ENCODE results near the gene NOC2L.
"Not testable (repeated sequence)": the region's sequence is repeated elsewhere in the genome, so short reads cannot be mapped to it uniquely, and the experiment has no call there.

The NOC2L gene

DNA sequence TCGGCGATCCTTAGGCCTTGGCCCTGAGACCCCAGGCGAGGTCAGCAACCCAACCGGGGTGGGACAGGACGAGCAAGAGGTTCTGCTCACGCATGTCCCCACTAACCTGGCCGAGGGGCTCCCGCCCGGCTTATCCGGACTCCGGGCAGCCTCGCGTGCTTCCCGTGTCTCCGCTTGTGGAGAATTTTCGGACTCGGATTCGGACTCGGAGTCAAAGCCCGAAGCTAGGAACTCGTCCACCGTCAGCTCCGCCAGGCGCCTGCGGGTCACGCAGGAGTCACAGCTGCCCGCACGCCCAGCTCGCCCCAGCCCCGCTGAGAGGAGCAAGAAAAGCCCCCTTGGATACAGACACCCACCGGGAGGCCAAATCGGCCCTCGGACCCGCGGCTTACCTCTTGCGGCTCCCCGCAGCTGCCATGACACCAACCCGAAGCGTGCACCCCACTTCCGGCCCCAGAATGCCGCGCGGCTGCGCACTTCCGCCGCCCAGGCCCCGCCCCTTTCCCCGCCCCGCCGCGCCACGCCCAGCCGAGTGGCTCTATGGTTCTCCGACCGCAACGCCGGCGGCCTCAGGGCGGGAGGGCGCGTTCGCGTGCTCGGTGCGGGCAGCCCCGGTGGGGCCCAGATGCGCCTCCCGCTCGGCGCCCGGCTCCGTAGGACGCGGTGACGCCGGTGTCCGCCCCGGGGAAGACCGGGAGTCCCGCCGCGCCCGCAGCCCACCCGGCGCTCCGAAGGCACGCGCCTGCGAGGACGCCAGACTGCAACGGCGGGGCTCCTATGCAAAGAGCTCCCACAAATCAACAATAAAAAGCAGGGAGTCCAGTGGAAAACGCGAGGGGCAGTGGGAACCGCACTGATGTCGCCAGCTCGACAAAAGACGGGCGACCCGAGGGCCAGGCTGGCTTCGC is at the start of gene NOC2L:
Gene NOC2L (minus strand): TSS at position 434 of the 908 bp plus-strand sequence. CDS start 16 bp downstream, at position 418.
- peak; percentile 90 for DNase-seq

DNA sequence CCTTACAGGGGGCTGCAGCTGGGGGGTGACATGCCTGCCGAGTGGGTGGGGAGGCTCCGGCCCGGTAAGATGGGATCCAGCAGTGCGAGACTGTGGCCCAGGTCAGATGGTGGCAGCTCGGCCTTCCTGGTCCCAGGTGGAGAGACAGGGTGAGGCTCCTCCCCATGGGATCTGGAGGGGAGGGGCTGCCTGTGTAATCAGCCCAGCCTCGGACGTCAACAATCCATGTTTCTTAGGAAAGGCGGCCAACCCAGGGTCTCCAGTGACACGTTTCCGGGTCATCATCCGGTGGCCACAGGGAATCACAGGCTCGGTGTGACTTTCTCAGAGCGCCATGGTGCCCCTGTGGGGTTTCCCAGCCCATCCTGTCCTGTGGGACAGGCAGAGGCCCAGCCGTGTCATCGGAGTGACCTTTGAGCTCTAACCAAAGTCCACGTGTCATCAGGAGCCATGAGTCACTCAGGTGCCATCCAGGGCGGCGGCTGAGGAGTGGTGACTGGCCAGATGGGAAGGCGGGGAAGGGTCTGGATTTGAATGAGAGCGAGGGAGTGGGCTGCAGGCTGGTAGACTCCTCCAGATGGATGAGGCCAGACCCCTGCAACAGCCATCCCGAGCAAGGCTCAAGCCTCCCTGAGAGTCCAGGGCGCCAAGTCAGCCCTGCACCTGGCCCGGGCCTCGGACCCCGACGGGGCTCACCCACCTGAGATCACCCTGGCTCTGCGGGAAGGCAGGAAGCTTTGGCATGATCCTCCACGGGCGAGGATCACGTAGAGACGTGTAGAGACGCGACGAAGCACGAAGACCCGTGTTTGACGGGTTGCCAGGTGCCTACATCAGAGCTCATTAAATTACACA is 47.5 kb upstream of the NOC2L start:
- DNase-seq = no peak

DNA sequence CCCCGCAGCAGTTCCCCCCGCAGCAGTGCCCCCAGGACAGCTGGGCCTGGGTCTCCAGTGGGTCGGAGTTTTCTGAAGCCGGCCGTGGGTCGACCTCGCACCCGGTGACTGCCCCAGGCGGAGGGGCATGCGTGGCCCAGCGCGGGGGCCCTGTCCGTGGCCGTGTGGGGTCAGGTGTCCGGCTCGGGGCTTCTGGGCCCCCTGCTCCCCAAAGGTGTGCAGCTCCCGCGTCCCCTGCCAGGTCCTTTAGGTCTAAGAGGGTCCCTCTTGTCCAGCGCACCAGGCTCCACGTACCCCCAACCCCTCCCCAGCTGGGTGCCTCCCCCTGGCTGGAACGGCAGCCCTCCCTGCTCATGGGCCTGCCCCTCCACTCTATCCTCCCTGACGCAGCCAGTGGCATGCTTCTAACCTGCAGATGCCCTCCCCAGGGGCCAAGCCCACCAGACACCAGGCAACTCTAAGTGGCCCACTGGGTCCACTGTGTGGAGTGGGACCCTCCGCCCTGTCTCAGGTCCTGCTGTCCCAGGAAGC is 46.8 kb upstream of the NOC2L start:
- DNase-seq = no peak

DNA sequence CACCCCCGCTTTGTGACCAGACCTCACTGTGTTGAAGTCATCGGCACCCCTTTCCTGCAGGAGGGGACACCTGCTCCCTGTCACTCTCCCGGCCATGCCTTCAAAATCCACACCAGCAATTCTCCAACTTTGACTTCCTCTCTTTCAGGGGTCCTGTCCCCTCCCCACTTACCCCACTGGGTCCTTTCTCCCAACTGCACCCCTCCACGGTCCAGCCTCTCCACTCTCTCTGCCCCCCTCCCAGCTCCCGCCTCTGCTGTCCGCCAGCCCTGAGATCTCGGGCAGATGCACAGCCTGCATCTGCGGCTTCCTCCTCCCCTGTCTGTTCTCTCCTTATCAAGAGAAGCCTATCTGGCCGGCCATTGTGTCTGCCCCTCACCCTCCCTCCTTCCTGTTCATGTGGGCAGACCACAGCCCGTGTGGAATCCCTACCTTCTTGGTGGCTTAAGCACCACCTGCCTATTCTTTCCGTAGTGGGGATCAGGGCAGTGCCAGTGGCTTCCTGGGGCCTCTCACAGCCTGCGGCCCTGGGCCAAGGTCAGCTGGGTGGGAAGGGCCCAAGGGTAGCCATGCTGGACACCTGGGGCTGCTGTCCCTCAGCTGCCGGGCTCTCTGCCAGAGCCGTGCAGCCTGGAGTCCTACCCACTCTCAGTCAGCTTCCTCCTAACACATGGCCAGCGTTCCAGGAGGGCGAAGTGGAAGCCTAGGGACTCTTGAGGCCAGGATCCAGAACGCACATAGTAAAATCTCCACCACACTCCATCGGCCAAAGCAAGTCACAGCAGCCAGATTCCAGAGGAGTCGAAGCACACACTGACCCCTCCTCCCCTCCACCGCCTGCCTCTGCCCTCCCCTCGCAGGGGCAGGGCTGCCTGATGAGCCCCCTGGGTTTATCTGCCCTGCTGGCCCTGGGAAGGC is 46.0 kb upstream of the NOC2L start:
- DNase-seq = no peak

DNA sequence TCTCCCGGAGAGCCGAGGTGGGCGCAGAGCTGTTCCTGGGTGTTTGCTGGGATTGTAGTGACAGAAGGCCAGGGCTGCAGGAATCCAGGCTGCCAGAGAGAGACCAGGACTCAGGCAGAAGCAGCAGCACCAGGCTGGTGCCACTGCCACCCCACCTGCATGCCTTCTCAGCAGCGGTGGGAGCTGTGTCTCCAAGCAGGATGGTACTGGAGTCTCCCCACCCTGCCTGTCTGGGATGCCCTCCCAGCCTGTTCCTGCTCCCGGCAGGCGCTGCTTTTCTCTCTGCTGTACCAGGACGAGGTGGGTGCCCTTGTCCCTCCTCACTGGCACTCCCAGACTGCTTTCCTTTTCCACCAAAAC is 45.3 kb upstream of the NOC2L start:
- no peak for DNase-seq

DNA sequence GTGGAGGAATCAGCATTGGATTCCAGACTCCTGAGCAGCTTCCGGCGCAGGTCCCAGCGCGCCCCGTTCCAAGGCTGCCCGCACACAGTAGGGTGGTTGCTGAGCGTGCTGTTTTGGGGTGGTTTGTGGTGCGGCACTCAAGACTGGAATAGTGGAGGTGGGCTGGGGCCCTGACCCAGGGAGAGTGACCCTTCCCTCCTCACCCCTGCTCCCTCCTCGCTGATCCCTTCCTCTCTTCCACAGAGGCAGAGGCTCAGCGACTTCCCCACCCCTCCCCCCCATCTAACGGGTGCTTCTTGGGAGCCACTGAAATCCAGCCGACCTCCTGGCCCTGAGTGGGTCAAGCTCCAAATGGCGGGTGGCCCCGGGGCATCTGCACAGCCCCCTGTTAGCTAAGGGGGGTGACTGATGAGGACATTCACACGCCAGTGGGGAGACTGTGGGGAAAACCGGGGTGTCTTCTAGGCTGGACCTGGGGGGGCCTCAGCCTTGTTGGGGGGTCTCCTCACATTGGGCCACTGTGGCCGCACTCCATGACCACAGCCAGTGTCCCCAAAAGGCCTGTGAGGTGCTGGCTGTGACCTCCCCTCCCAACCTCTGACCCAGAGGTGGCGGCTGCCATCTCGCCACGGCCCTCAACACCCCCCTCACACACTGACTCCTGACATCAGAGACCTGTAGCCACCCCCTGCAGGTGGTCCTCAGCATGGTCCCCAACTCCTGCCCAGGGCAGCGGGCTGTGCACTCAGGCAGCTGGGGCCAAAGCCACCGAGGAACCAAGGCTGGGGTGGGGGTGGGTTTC is 44.8 kb upstream of the NOC2L start:
- DNase-seq = no peak

DNA sequence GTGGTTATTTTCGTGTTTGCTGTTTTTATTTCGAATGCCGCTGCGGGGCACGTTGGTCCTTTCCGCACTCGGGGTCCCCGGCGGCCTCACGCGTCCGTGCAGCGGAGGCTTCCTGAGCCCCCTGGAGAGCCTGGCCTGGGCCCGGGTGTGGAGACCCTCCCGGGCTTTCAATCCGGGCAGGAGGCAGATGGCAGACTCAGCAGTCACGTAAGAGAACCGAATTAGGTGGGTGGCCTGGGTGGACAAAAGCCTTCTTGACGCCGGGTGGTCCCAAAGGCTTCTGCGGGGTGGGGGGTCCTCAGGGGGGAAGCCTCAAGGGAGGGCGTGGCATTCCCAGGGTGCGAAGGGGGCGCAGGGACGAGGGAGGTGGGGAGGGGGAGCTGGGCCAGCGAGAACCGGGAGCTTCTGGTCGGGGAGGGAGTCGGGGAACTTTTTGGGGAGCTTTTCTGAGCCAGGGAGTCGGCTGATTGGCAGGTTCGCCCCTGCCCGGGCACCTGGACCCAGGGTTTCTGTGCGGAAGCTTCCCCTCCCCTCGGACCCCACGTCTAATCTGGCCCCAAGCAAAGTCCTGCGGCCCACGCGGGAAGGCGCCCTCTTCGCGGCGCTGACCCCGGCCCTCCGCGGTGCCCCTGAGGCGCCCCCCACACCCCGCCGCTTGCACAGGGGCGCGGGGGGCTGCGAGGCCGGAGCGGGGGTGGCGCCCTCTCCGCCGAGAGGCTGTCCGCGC is 42.2 kb upstream of the NOC2L start:
- DNase-seq = no peak

DNA sequence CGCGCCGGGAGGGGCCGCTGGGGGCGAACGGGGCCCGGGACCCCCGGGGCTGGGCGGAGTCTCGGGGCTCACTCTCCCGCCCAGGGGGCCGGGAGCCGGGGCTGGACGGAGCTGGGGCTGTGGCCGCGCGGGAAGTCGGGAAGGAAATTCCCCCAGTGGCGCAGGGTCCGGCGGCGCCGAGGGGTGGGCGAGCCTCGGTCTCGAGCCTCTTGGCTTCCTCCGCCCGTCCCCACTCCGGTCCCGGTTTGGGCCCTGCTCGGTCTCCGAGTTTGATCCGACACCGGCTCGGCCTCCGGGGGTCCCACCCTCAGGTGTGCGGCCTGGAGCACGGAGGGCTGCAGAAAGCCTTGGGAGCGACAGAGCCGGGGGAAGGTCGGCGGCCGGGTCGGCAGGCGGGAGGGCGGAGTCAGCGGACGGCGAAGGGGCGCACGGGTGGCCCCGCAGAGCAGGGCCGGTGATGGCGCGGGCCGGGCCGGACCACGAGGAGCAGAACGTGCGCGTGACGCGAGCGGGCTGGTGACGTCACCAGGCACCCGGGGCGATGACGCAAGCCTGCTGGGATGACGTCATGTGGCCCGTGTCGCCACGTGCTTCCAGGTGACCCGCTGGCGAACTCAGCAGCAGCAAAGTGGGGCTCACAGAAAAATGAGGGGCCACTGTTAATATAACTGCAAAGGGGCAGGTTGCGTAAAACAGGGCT is 41.5 kb upstream of the NOC2L start:
- DNase-seq = no peak

DNA sequence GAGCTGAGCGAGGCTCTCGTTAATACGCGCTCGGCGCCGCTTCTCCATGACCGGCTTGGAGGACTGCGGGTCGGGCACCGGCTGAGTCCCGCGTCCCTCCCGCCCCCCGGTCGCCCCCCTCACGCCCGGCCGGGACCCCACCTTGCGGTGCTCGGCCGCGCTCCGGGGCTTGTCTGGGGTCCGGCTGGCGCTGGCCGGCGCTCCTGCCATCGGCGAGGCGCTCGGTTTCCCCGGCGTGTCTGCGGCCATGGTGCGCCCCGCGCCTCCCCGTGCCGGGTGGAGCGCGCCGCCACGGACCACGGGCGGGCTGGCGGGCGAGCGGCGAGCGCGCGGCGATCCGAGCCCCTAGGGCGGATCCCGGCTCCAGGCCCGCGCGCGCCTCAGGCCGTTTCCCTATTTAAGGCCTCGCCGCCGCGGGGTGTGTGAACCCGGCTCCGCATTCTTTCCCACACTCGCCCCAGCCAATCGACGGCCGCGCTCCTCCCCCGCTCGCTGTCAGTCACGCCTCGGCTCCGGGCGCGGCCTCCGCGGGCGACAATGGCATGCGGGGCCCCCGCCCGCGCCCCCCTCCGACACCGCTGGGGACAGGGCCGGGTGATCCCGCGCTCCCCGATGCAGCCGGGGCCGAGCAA is 40.8 kb upstream of the NOC2L start, which contains the start of gene HES4:
Gene HES4 (minus strand): TSS at position 373 of the 632 bp plus-strand sequence. CDS start 124 bp downstream, at position 249.
- DNase-seq = peak; percentile 48

DNA sequence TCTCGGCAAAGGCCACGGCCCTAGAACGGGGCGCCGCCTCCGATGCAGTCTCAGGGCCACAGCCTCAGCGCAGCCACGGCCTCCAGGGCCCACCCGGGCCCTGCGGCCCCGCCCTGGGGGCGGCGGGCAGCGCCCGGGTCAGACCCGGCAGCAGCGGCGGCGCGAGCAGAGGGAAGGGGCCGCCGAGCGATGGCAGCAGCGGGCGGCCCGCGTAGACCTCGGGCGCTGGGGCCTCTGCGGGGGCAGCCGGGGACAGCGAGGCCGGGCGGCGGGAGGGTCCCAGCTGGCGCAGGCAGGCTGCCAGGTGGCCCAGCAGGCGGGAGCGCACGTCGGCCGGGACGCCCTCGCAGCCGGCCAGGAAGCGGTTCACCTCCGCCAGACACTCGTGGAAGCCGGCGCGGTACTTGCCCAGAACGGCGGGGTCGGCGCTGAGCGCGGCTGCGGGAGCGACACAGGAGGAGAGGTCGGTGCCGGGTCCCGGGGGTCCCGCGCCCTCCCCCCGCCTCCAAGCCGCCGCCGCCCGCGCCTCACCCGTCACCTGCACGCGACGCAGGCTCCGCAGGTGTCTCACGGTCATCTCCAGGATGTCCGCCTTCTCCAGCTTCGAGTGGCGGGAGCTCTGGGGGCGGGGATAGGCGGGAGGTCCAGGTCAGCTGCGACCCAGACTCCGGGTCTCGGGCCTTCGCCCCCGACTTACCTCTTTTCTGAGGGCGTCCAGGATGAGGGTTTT is 40.1 kb upstream of the NOC2L start:
- DNase-seq = no peak

DNA sequence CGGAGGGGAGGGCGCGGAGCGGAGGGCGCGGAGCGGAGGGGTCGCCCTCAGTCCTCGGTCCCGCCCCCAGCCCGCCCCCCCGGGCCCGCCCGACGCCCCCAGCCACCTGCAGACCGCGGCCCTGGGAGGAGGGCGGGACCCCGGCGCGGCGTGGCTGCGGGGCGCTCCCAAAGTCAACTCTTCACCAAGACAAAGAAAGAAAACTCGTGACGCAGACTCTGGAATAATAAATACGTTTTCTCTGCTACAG is 39.6 kb upstream of the NOC2L start:
- no peak for DNase-seq

DNA sequence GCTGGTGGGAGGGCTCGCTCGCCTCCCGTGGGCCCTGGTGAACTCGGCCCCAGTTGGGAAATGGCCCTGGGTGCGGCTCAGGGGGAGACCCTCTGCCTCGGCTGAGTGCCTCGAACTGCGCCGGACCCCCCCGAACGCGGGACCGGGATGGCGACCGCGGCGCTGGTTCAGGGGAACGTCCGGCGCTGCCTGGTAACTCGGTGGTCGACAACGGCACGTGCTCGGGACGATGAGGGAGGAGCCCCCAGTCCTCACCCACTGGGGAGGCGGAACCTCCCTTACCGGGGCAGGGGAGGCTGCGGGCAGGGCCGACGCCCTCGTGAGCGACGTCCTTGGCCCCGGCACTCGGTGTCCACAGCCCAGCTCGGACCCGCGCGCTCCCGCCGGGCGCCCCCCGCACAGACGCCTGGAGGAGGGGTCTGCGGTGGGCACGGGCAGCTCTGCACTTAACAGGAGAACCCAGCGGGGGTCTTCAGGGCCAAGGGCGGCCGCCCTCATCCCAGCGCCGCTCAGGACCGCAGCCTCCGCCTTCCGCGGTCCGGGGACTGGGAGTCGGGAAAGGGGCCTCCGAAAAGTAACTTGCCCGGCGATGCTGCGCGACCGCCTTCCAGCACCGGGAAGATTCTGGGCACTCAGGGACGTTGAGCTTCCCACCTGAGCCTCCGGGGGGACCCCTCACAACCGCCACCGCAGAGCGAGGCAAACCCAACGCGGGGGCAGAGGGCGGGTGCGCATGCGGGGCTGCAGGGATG is 39.1 kb upstream of the NOC2L start:
- no peak for DNase-seq

DNA sequence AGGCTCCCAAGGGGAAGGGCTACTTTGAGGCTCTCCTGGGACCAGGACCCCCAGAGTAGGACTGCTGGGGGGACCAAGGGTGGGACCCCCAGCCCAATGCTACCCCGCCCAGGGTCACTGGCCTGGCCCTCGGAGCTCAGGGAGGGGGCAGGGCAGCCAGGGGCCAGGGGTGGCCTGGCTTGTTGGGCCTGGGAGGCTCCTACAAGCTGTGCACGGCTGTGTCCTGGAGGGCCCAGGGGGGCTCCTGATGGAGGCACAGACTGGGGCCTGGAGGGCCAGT is 38.6 kb upstream of the NOC2L start:
- DNase-seq = no peak

DNA sequence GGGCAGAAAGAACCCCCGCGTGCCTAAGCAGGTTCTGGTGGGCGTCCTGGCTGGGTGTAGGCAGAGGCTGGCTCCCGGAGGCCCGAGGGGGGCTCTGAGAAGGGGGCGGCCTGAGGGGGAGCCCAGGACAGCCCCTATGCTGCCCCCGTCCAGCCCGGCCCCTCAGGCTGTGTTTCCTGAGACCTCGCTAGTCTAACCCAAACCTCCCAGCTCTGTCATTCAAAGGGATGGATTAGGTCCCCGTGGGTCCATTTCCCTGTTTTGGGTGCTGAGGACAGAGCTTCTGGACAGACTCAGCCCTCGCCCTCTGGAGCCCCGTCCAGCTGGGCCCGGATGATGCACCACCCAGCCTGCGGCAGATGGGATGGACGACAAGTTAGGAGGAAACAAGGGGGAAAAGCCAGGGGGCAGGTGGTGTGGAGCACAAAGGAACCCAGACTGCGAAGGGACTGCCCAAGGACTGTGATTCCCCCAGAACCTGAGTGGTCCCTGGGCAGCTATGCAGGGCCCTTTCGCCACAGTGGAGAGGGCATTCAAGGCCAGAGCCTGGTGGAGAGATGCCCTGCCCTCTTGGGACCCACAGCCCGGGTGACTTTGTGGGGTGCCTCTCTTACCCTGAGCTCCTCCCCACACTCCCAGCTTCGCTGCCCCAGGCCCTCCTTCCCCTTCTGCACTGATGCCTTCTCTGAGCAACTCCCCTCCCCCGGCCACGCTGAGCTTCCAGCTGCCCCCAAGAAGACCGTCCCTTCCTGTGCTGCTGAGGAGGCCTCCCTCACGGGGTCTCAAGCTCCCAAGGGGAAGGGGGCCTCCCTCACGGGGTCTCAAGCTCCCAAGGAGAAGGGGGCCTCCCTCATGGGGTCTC is 38.0 kb upstream of the NOC2L start:
- no peak for DNase-seq

DNA sequence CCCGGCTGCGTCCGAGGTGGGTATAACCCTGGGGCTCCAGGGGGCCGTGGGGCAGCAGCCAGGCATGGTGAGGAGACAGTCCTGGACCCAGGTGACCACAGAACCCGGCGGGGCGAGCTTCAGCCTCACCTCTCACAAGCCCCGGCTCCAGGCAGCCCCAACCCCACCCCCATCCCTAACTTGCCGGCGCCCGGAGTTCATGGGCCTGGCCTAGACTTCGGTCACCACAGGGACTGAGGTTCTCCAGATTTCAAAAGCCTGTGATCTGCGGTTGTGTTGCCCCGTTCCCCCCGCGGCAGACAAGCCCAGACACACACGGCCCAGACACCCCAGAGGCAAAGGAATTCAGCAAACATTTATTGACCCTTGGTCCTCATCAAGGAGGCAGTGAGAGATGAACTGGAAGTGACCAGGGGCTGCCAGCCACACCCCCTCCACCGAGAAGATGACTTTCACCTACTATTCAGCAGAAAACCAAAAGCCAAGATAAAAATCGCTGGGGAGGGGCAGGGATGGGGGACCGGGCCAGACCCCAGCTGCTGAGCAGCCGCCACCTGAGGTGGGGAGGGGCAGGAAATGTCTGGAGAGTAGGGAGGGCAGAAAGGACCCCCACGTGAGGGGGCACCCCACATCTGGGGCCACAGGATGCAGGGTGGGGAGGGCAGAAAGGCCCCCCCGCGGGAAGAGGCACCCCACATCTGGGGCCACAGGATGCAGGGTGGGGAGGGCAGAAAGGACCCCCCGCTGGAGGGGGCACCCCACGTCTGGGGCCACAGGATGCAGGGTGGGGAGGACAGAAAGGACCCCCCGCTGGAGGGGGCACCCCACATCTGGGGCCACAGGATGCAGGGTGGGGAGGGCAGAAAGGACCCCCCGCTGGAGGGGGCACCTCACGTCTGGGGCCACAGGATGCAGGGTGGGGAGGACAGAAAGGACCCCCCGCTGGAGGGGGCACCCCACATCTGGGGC is 36.9 kb upstream of the NOC2L start:
- no peak for DNase-seq

DNA sequence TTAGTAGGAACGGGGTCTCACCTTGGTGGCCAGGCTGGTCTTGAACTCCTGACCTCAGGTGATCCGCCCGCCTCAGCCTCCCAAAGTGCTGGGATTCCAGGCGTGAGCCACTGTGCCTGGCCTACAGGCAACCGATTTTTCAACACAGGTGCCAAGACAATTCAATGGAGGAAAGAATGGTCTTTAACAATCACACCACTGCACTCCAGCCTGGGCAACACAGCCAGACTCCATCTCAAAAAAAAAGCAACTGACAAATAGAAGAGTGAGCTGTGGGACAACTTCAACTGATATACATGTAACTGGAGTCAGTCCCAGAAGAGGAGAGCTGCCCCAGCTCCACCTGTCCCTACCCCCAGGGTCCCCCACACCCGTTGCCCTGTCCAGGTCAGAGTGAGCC is 35.5 kb upstream of the NOC2L start:
- not testable (repeated sequence) for DNase-seq
